NB4 (cell line): Measurements from ENCODE around the gene PREB.

Experiments
- DNase-seq: peaks from one replicate; pipeline ENCODE4 v3.0.0; 2010; ENCODE audit warnings: low read depth
- H3K4me3 ChIP-seq: one replicate; pipeline ENCODE4 v1.5.1; 2011; ENCODE audit warnings: mild to moderate bottlenecking, low read depth, low read length, moderate library complexity
- CTCF ChIP-seq: IDR thresholded peaks from one replicate; pipeline ENCODE4 v1.5.1; 2012; ENCODE audit warnings: low read depth, low read length
- MAX ChIP-seq: IDR thresholded peaks from 2 replicates; pipeline ENCODE4 v1.6.1; 2011; ENCODE audit warnings: low read depth, low read length
- MYC ChIP-seq: IDR thresholded peaks from 2 replicates; pipeline ENCODE4 v1.6.1; 2011; ENCODE audit warnings: low read depth, low read length
- POLR2A ChIP-seq: IDR thresholded peaks from 2 replicates; pipeline ENCODE4 v1.6.1; 2011; ENCODE audit warnings: mild to moderate bottlenecking; ENCODE audit not compliant: insufficient read length; ENCODE audit errors: extremely low read depth

The PREB gene

GRCh38 chr2:27155069-27155520, 20.7 kb upstream of the PREB start:
- no peak for TF ChIP-seq POLR2A
- TF ChIP-seq MYC = no peak
- no peak for TF ChIP-seq CTCF
- no peak for TF ChIP-seq MAX
- no peak overlapping the region for H3K4me3 ChIP-seq
- DNase-seq = no peak

GRCh38 chr2:27154488-27154887, 20.1 kb upstream of the PREB start:
- no peak overlapping the region for H3K4me3 ChIP-seq
- TF ChIP-seq CTCF = no peak
- TF ChIP-seq MAX = no peak
- TF ChIP-seq POLR2A = no peak
- no peak for DNase-seq

- no peak overlapping the region for H3K4me3 ChIP-seq
- TF ChIP-seq MYC = no peak
- DNase-seq = no peak
These were observed 18.5 kb upstream of the PREB start for GRCh38 chr2:27152796-27153464.

- no peak for DNase-seq
- TF ChIP-seq MAX = no peak
- no peak for TF ChIP-seq MYC
- TF ChIP-seq CTCF = no peak
- TF ChIP-seq POLR2A = no peak
These were observed 17.8 kb upstream of the PREB start for GRCh38 chr2:27152102-27152795.

GRCh38 chr2:27150639-27151230, 16.3 kb upstream of the PREB start:
- H3K4me3 ChIP-seq = no peak overlapping the region
- no peak for DNase-seq
- TF ChIP-seq MYC (no peak), CTCF (no peak), POLR2A (no peak), MAX (no peak)

More at GRCh38 chr2:27152102-27152795, 17.8 kb upstream of the PREB start:
- no peak overlapping the region for H3K4me3 ChIP-seq
